SK-N-SH treated with all-trans-retinoic acid at 6 μM for 48 hours (cell line): Measurements from ENCODE around the gene CDH7.

ENCODE experiments used
- CREB5 ChIP-seq: fragments of 250-450 bp; sonication (Bioruptor Pico); IDR thresholded peaks from 2 replicates; pipeline ENCODE4 v1.5.1; 2020; ENCODE audit warnings: low read depth, mild to moderate bottlenecking, moderate library complexity
- ISL1 ChIP-seq: fragments of 250-450 bp; sonication (Bioruptor Pico); IDR thresholded peaks from 2 replicates; pipeline ENCODE4 v2.1.2; 2022; ENCODE audit warnings: mild to moderate bottlenecking, moderate library complexity
- RARB ChIP-seq: fragments of 250-450 bp; sonication (Bioruptor Pico); IDR thresholded peaks from 2 replicates; pipeline ENCODE4 v1.8.0; 2021; ENCODE audit warnings: mild to moderate bottlenecking, moderate library complexity
- TOX ChIP-seq: fragments of 250-450 bp; sonication (Bioruptor Pico); IDR thresholded peaks from 2 replicates; pipeline ENCODE4 v1.8.0; 2021; ENCODE audit warnings: mild to moderate bottlenecking, moderate library complexity, borderline replicate concordance
- ZFP30 ChIP-seq: fragments of 450-650 bp; formaldehyde crosslinking; IDR thresholded peaks from 2 replicates; pipeline ENCODE4 v1.5.0; 2022; ENCODE audit warnings: mild to moderate bottlenecking, moderate library complexity
- TF ChIP-seq, protein P1 (sequence below): fragments of 250-450 bp; sonication (Bioruptor Pico); IDR thresholded peaks from 2 replicates; pipeline ENCODE4 v1.8.0; 2021; ENCODE audit warnings: low read depth, mild to moderate bottlenecking, moderate library complexity, borderline replicate concordance

GRCh38 chr18:65924904-65925303 is 174.1 kb downstream of the CDH7 start:
- TF ChIP-seq TOX (CRISPR knock-in tag): no peak
- no peak for TF ChIP-seq CREB5 (CRISPR knock-in tag)
- TF ChIP-seq ISL1: no peak
- no peak for TF ChIP-seq ZFP30
- TF ChIP-seq RARB (CRISPR knock-in tag): no peak
- TF ChIP-seq, protein P1, sequence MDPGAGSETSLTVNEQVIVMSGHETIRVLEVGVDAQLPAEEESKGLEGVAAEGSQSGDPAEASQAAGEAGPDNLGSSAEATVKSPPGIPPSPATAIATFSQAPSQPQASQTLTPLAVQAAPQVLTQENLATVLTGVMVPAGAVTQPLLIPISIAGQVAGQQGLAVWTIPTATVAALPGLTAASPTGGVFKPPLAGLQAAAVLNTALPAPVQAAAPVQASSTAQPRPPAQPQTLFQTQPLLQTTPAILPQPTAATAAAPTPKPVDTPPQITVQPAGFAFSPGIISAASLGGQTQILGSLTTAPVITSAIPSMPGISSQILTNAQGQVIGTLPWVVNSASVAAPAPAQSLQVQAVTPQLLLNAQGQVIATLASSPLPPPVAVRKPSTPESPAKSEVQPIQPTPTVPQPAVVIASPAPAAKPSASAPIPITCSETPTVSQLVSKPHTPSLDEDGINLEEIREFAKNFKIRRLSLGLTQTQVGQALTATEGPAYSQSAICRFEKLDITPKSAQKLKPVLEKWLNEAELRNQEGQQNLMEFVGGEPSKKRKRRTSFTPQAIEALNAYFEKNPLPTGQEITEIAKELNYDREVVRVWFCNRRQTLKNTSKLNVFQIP (CRISPR knock-in tag): no peak
